SK-N-SH treated with all-trans-retinoic acid at 6 μM for 48 hours (cell line): ENCODE measurements around the gene PHKA1.

Source experiments
- ATAC-seq: fragments of 200-7000 bp; cut with Tn5 transposase; 3 replicates; pipeline ENCODE4 v1.9.1; 2020; ENCODE audit warnings: mild to moderate bottlenecking, moderate library complexity
- ARNTL ChIP-seq: fragments of 450-650 bp; formaldehyde crosslinking; IDR thresholded peaks from 2 replicates; pipeline ENCODE4 v1.5.0; 2020; ENCODE audit warnings: low read depth, mild to moderate bottlenecking, moderate library complexity, borderline replicate concordance
- BACH2 ChIP-seq: fragments of 250-450 bp; sonication (Bioruptor Pico); IDR thresholded peaks from 2 replicates; pipeline ENCODE4 v1.9.0; 2021; ENCODE audit warnings: mild to moderate bottlenecking, borderline replicate concordance
- CREB5 ChIP-seq: fragments of 250-450 bp; sonication (Bioruptor Pico); IDR thresholded peaks from 2 replicates; pipeline ENCODE4 v1.5.1; 2020; ENCODE audit warnings: low read depth, mild to moderate bottlenecking, moderate library complexity
- CSDC2 ChIP-seq: fragments of 250-450 bp; sonication (Bioruptor Pico); IDR thresholded peaks from 2 replicates; pipeline ENCODE4 v1.5.0; 2020; ENCODE audit warnings: mild to moderate bottlenecking, moderate library complexity
- ESRRG ChIP-seq: fragments of 250-450 bp; sonication (Bioruptor Pico); IDR thresholded peaks from 2 replicates; pipeline ENCODE4 v1.6.1; 2021; ENCODE audit warnings: mild to moderate bottlenecking
- OSR1 ChIP-seq: fragments of 250-450 bp; sonication (Bioruptor Pico); IDR thresholded peaks from 2 replicates; pipeline ENCODE4 v1.8.0; 2022; ENCODE audit warnings: moderate library complexity, mild to moderate bottlenecking, inconsistent platforms
- POU6F1 ChIP-seq: fragments of 250-450 bp; sonication (Bioruptor Pico); IDR thresholded peaks from 2 replicates; pipeline ENCODE4 v1.8.0; 2021; ENCODE audit warnings: low read depth, mild to moderate bottlenecking, moderate library complexity, borderline replicate concordance
- PPARA ChIP-seq: fragments of 250-450 bp; sonication (Bioruptor Pico); IDR thresholded peaks from 2 replicates; pipeline ENCODE4 v1.5.0; 2020; ENCODE audit warnings: mild to moderate bottlenecking, borderline replicate concordance
- RARB ChIP-seq: fragments of 250-450 bp; sonication (Bioruptor Pico); IDR thresholded peaks from 2 replicates; pipeline ENCODE4 v1.8.0; 2021; ENCODE audit warnings: mild to moderate bottlenecking, moderate library complexity
- SNAI2 ChIP-seq: fragments of 250-450 bp; sonication (Bioruptor Pico); IDR thresholded peaks from 2 replicates; pipeline ENCODE4 v1.5.0; 2020; ENCODE audit warnings: mild to moderate bottlenecking, moderate library complexity
- TOX ChIP-seq: fragments of 250-450 bp; sonication (Bioruptor Pico); IDR thresholded peaks from 2 replicates; pipeline ENCODE4 v1.8.0; 2021; ENCODE audit warnings: mild to moderate bottlenecking, moderate library complexity, borderline replicate concordance
- ZFP3 ChIP-seq: fragments of 250-450 bp; sonication (Bioruptor Pico); IDR thresholded peaks from 2 replicates; pipeline ENCODE4 v1.5.0; 2020; ENCODE audit warnings: mild to moderate bottlenecking, moderate library complexity
- ZFP30 ChIP-seq: fragments of 450-650 bp; formaldehyde crosslinking; IDR thresholded peaks from 2 replicates; pipeline ENCODE4 v1.5.0; 2022; ENCODE audit warnings: mild to moderate bottlenecking, moderate library complexity
- ZNF565 ChIP-seq: fragments of 450-650 bp; formaldehyde crosslinking; conservative IDR thresholded peaks from 2 replicates; pipeline ENCODE4 v1.5.0; 2020; ENCODE audit warnings: low read depth, mild to moderate bottlenecking, moderate library complexity
- ZNF70 ChIP-seq: fragments of 450-650 bp; formaldehyde crosslinking; IDR thresholded peaks from 2 replicates; pipeline ENCODE4 v1.5.0; 2020; ENCODE audit warnings: mild to moderate bottlenecking, moderate library complexity
- ZNF8 ChIP-seq: fragments of 450-650 bp; formaldehyde crosslinking; IDR thresholded peaks from 2 replicates; pipeline ENCODE4 v1.5.0; 2020; ENCODE audit warnings: mild to moderate bottlenecking, moderate library complexity
- TF ChIP-seq, protein P1 (sequence below): fragments of 250-450 bp; sonication (Bioruptor Pico); IDR thresholded peaks from 2 replicates; pipeline ENCODE4 v1.8.0; 2020; ENCODE audit warnings: mild to moderate bottlenecking, moderate library complexity, borderline replicate concordance

PHKA1 gene

DNA sequence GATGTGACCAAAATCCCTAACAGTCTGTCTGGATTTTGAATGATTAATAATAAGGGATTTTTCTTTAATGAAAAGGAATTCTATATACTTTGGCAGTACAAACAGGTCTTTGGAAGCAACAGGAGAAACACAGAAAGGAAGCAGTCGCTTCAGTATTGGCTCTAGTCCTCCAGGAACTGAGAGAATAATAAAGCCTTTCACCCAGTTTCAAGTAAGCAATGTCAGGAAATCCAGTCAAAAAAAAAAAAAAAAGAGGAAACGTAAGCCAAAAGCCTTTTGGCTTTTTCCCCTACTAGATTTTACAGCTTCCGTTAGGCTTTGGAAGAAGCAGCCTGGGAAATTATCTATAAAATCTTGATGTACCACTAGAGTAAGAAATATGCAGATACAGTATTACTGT, 79.8 kb downstream of the PHKA1 start:
- TF ChIP-seq ARNTL (CRISPR knock-in tag) (no peak), ZNF70 (CRISPR knock-in tag) (no peak), ZFP30 (CRISPR knock-in tag) (no peak), OSR1 (CRISPR knock-in tag) (no peak), CREB5 (CRISPR knock-in tag) (no peak)
- no peak for ATAC-seq

- no peak for TF ChIP-seq ESRRG (CRISPR knock-in tag)
- no peak for TF ChIP-seq PPARA
- TF ChIP-seq ZNF70 (CRISPR knock-in tag) = no peak
- ATAC-seq = no peak
These were observed 83.9 kb downstream of the PHKA1 start for GRCh38 chrX:72630185-72630584.

DNA sequence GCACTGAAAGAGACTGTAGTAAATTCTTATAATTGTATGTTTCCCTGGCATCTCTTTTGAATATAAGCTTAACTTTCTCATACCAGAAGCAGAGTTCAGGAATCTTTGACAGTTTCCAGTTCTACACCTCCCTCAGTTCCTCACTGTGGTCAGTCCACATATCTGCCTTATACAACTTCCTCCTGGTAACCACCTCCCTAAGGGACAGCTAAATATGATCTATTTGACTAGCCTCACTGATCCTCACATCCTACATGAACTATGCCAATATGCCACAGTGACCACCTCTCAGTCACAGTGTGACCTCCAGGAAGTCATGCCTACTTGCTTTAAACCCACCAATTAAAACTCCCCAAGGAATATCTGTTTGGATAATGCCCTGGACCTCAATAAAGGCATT, 89.9 kb downstream of the PHKA1 start:
- no peak for TF ChIP-seq PPARA
- no peak for TF ChIP-seq ESRRG (CRISPR knock-in tag)
- no peak for TF ChIP-seq SNAI2 (CRISPR knock-in tag)
- TF ChIP-seq, protein P1, sequence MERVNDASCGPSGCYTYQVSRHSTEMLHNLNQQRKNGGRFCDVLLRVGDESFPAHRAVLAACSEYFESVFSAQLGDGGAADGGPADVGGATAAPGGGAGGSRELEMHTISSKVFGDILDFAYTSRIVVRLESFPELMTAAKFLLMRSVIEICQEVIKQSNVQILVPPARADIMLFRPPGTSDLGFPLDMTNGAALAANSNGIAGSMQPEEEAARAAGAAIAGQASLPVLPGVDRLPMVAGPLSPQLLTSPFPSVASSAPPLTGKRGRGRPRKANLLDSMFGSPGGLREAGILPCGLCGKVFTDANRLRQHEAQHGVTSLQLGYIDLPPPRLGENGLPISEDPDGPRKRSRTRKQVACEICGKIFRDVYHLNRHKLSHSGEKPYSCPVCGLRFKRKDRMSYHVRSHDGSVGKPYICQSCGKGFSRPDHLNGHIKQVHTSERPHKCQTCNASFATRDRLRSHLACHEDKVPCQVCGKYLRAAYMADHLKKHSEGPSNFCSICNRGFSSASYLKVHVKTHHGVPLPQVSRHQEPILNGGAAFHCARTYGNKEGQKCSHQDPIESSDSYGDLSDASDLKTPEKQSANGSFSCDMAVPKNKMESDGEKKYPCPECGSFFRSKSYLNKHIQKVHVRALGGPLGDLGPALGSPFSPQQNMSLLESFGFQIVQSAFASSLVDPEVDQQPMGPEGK (CRISPR knock-in tag) = no peak
- TF ChIP-seq CSDC2 (CRISPR knock-in tag) = no peak
- TF ChIP-seq ZFP3 (CRISPR knock-in tag) = no peak
- TF ChIP-seq POU6F1 = no peak
- TF ChIP-seq RARB (CRISPR knock-in tag) = no peak
- no peak for TF ChIP-seq ZNF8
- no peak for TF ChIP-seq BACH2 (CRISPR knock-in tag)
- TF ChIP-seq ZNF565 (CRISPR knock-in tag) = no peak
- no peak for TF ChIP-seq CREB5 (CRISPR knock-in tag)
- no peak for TF ChIP-seq ARNTL (CRISPR knock-in tag)
- ATAC-seq = no peak

DNA sequence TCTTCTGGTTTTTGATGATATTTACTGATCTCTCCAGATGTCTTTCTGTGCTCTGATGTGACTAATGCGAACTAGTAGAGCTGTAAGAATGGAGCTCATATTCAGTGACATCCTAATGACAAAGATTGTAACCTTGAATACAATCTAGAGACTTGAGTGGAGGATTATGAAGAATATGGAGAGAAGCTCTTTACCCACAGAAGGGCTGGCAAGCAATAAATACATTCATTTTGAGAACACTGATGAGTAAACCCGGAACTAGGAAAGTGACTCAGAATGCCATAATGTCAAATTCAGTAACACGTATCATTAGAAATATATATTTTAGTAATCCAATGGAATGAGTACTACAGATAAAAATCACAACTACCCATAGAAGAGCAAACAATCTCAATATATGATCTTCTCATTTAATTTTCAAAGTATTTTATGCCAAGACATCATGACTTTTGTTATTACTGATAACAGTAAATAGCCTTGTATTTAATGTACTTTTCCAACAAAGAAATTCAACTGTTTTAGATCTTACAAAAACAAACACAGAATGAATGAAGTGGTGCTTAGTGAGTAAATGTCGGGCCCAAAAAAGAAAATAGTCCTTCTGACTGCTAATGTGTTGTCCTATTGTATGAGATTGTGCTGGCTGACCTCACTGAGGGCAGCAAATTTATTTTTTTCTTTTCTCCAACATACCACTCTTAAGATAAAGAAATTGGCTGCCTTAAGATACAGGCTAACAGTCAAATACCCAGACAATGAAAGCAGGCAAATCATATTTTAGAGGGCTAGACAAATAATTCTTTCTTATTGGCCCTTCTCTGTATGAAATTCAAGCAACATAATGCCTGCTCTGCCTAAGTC, 92.3 kb downstream of the PHKA1 start:
- TF ChIP-seq TOX (CRISPR knock-in tag) = no peak
- no peak for TF ChIP-seq POU6F1
- peak; percentile 66 for ATAC-seq

DNA sequence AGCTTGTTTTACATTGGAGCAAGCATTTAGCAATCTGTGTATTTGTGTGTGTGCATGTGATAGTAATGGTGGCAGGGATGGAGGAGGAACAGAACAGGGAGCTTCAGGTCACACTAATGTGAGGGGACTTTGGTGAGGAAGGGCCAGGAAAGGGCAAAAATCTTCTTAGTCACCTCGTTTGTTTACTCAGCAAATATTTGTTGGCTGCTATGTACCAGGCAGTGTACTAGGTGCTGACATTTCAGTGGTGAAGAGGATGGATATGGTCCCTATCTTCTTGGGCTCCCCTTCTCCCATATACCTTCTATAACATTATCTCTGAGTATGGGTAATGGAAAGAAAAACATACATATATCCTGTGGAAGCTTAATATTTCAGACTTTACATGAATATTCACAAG, 92.9 kb downstream of the PHKA1 start:
- ATAC-seq = peak; percentile 7; the same call in 2 of the 3 replicates
- no peak for TF ChIP-seq SNAI2 (CRISPR knock-in tag)
